ENCODE data around the gene OR52E8.

DNA sequence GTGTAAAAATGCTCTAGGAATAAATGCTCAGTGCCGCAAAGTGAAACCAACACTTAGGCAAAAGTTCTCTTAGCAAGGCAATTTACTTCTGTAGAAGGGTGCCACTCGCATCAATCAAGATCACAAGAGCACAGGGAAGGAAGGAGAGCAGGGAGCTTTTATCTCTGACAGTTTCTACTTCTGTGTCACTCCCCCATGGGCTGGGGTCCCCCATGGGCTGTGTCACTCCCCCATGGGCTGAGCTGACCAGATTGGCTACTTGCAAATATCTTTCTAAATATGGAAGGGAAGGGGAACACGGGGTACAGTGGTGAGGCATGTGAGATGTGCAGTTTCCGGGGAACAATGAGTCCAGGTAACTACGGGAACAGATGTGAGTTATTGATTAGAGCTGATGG is 48.4 kb downstream of the OR52E8 start:
- TF ChIP-seq GATA2 (IDR thresholded peaks at IDR 0.05; ENCODE audit: low read depth, low read length) (no peak), GATA3 (IDR thresholded peaks at IDR 0.05; ENCODE audit: low read depth, low read length) (no peak)
